ENCODE measurements around the gene DIO2.

Gene DIO2

DNA sequence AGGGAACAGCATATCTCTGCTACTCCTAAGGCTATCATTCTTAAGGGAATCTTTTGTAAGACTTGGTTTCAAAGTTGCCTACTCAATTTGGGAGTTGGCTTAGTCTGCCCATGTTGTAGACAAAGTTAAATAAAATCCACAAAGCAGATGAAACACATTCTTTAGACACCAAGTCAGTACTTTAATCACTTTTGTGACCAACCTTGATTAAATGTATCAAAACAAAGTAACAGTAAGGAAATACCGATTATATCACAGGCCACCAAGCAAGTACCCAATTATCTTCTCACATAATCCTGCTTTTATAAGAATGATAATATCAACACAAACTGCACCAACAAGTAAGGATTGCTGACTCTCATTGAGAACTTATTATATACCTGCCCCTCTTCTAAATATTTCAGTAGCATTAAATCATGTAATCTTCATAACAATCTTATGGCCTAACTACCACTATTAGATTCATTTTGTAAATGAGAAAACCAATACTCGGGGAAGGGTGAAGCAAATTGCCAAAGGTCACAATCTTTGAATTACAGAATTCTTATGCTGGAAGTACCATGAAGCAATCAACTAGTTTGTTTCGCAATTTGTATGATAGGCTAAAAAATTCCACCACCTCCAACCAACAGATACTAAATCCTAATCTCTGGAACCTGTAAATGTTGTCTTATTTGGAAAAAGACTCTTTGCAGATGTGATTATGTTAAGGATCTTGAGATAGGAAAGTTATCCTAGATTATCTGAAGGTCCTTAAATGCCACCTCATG, 12.6 kb upstream of the DIO2 start:
- H3F3A ChIP-seq (ENCODE audit: insufficient read depth, low read length) = no peaks in the 10 kb centered on the region
- H3K79me2 ChIP-seq (ENCODE audit: low read length) = no peaks in the 10 kb centered on the region
- H3K27ac ChIP-seq (ENCODE audit: low read length) = no peak overlapping the region
- no peaks in the 10 kb centered on the region for H3K27me3 ChIP-seq (replicated peaks; ENCODE audit: insufficient read depth, low read length)
- no peaks in the 10 kb centered on the region for H3K4me1 ChIP-seq (ENCODE audit: low read length)
- H3K9me2 ChIP-seq (replicated peaks; ENCODE audit: insufficient read depth, low read length) = no peaks in the 10 kb centered on the region
- no peaks in the 10 kb centered on the region for H4K20me1 ChIP-seq (ENCODE audit: insufficient read depth, low read length)
- no peak overlapping the region for H3K4me2 ChIP-seq (ENCODE audit: low read depth, low read length)
- H3K9ac ChIP-seq (ENCODE audit: low read length) = no peak overlapping the region
- no peak overlapping the region for H2AFZ ChIP-seq (ENCODE audit: low read length)
- no peak overlapping the region for H3K4me3 ChIP-seq (ENCODE audit: low read length)
- H3K9me3 ChIP-seq (replicated peaks; ENCODE audit: insufficient read depth, low read length) = no peaks in the 10 kb centered on the region
- no peak for DNase-seq
- TF ChIP-seq EZH2 (optimal IDR thresholded peaks at IDR 0.05; ENCODE audit: low read depth, low read length) (no peak), CTCF (IDR thresholded peaks at IDR 0.05; ENCODE audit: low read length) (no peak), EZH2phosphoT487 (IDR thresholded peaks at IDR 0.05; ENCODE audit: low read length) (no peak)
- no peaks in the 10 kb centered on the region for H3K36me3 ChIP-seq (replicated peaks; ENCODE audit: insufficient read depth, low read length)

DNA sequence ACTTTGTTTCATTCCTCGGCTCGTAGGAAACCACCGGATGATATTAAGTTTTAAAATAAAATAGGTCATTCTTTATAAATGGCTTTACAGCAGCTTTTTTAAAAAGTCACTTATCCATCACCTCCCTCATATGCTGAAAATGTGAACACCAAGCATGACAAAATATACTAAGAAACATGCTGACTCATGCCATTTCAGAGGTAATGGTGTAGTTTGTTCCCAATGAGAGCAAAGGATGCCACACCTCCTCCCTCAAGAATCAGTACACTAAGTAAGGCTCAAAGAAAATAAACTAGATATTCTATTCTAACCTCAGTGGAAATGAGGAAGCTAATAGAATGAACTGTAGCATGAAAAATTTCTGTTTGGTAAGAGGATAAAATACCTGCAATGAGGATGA, 5.5 kb upstream of the DIO2 start:
- Histone ChIP-seq H3K4me3 (ENCODE audit: low read length) (no peak overlapping the region), H3F3A (ENCODE audit: insufficient read depth, low read length) (no peaks in the 10 kb centered on the region), H3K27ac (ENCODE audit: low read length) (no peak overlapping the region), H3K27me3 (replicated peaks; ENCODE audit: insufficient read depth, low read length) (no peaks in the 10 kb centered on the region), H3K9ac (ENCODE audit: low read length) (no peak overlapping the region), H3K36me3 (replicated peaks; ENCODE audit: insufficient read depth, low read length) (no peaks in the 10 kb centered on the region), H3K4me1 (ENCODE audit: low read length) (no peaks in the 10 kb centered on the region), H3K9me3 (replicated peaks; ENCODE audit: insufficient read depth, low read length) (no peaks in the 10 kb centered on the region), H3K9me2 (replicated peaks; ENCODE audit: insufficient read depth, low read length) (no peaks in the 10 kb centered on the region), H3K79me2 (ENCODE audit: low read length) (no peaks in the 10 kb centered on the region), H3K4me2 (ENCODE audit: low read depth, low read length) (no peak overlapping the region), H2AFZ (ENCODE audit: low read length) (no peak overlapping the region), H4K20me1 (ENCODE audit: insufficient read depth, low read length) (no peaks in the 10 kb centered on the region)
- no peak for TF ChIP-seq CTCF (IDR thresholded peaks at IDR 0.05; ENCODE audit: low read length)
- TF ChIP-seq EZH2phosphoT487 (IDR thresholded peaks at IDR 0.05; ENCODE audit: low read length) = no peak
- no peak for TF ChIP-seq EZH2 (optimal IDR thresholded peaks at IDR 0.05; ENCODE audit: low read depth, low read length)
- DNase-seq = no peak

- H3K9me3 ChIP-seq (replicated peaks; ENCODE audit: insufficient read depth, low read length) = no peaks in the 10 kb centered on the region
- H2AFZ ChIP-seq (ENCODE audit: low read length) = no peak overlapping the region
- no peak overlapping the region for H3K4me2 ChIP-seq (ENCODE audit: low read depth, low read length)
- DNase-seq = no peak
- no peaks in the 10 kb centered on the region for H3K27me3 ChIP-seq (replicated peaks; ENCODE audit: insufficient read depth, low read length)
- TF ChIP-seq EZH2 (optimal IDR thresholded peaks at IDR 0.05; ENCODE audit: low read depth, low read length) = no peak
- TF ChIP-seq EZH2phosphoT487 (IDR thresholded peaks at IDR 0.05; ENCODE audit: low read length) = no peak
- TF ChIP-seq CTCF (IDR thresholded peaks at IDR 0.05; ENCODE audit: low read length) = no peak
- H4K20me1 ChIP-seq (ENCODE audit: insufficient read depth, low read length) = no peaks in the 10 kb centered on the region
- H3K79me2 ChIP-seq (ENCODE audit: low read length) = no peaks in the 10 kb centered on the region
- H3K4me3 ChIP-seq (ENCODE audit: low read length) = no peak overlapping the region
- no peaks in the 10 kb centered on the region for H3K4me1 ChIP-seq (ENCODE audit: low read length)
- no peaks in the 10 kb centered on the region for H3K9me2 ChIP-seq (replicated peaks; ENCODE audit: insufficient read depth, low read length)
- H3F3A ChIP-seq (ENCODE audit: insufficient read depth, low read length) = no peaks in the 10 kb centered on the region
- no peak overlapping the region for H3K9ac ChIP-seq (ENCODE audit: low read length)
- no peaks in the 10 kb centered on the region for H3K36me3 ChIP-seq (replicated peaks; ENCODE audit: insufficient read depth, low read length)
- H3K27ac ChIP-seq (ENCODE audit: low read length) = no peak overlapping the region
These were observed 4.7 kb upstream of the DIO2 start for GRCh38 chr14:80215756-80216581.
